Esophagus squamous epithelium (tissue), 5 donors: ENCODE measurements around the gene ALDH1L1. TPM values are rescaled to one million over a fixed set of nuclear protein-coding genes. Genes with fewer than 3 reads are reported as not detected.
A peak's percentile ranks its signal among the peaks of the same experiment; 100 is the strongest.

Source experiments
- DNase-seq: peaks from one replicate; lab custom pipeline; 2025; lab: John Stamatoyannopoulos, UW
- H3K27ac ChIP-seq, 4 donors: fragments of 200-600 bp; sonication (generic); one replicate each; pipeline ENCODE4 v1.5.1; 2016 to 2019; ENCODE audit warnings: mild to moderate bottlenecking in 1 of 4
- H3K27me3 ChIP-seq, 4 donors: fragments of 200-600 bp; sonication (generic); 1 replicate in 3 of 4; 2 replicates in 1 of 4; pipeline versions ENCODE4 v1.5.1 to v1.6.0; 2017 to 2021; ENCODE audit warnings: antibody characterized with exemption in 1 of 4
- H3K36me3 ChIP-seq, 3 donors: fragments of 200-600 bp; sonication (generic); one replicate each; pipeline ENCODE4 v1.5.1; 2016 to 2019
- H3K4me1 ChIP-seq, 3 donors: fragments of 200-600 bp; sonication (generic); one replicate each; pipeline ENCODE4 v1.5.1; 2017 to 2019
- H3K4me3 ChIP-seq, 4 donors: fragments of 200-600 bp; sonication (generic); 1 replicate in 3 of 4; 2 replicates in 1 of 4; pipeline ENCODE4 v1.5.1; 2016 to 2019; ENCODE audit warnings: mild to moderate bottlenecking in 2 of 4, moderate library complexity in 1 of 4
- H3K9me3 ChIP-seq, 3 donors: fragments of 200-600 bp; sonication (generic); one replicate each; pipeline ENCODE4 v1.5.1; 2016 to 2019
- CTCF ChIP-seq, 6 experiments: fragments of 450-650 bp in 4 of 6; fragments of 200-600 bp in 2 of 6; sonication (generic) in 2 of 6; IDR thresholded peaks; one replicate each; pipeline ENCODE4 v1.5.1; 2016 to 2019; ENCODE audit warnings: antibody characterized with exemption in 6 of 6, mild to moderate bottlenecking in 4 of 6, moderate library complexity in 4 of 6
- POLR2A ChIP-seq, 4 donors: fragments of 450-650 bp; IDR thresholded peaks; one replicate each; pipeline ENCODE4 v1.6.1; 2017; ENCODE audit warnings: antibody characterized with exemption in 4 of 4, mild to moderate bottlenecking in 4 of 4, moderate library complexity in 3 of 4
- WGBS, 2 donors: methylation state at CpG; one replicate each; pipeline ENCODE4 v1.1.5; 2018; 5-methylcytosine and 5-hydroxymethylcytosine counted together
- intact Hi-C: fragments of 100-400 bp; cut with DNase I; formaldehyde crosslinking; loops from one replicate; pipeline ENCODE4 v1.15.0; 2022
- total RNA-seq, 4 donors: library from RNA; depleted of rRNA; stranded (reverse); fragments of >200 nt; gene quantifications; one replicate each; pipeline ENCODE4 v1.1.0, GENCODE V29; 2016
- donor health status: DM: yes; HTN: yes; CAD: no.

The ALDH1L1 gene
- total RNA-seq, 4 donors from 2014 or later = 1.6 to 19.3 (median 4.4) TPM

GRCh38 chr3:126085276-126085675 lies 95.1 kb downstream of the ALDH1L1 start:
- 94 to 99% methylated on average over 7 of the region's 7 CpGs for WGBS, 2 donors

GRCh38 chr3:126084768-126085180 lies 95.6 kb downstream of the ALDH1L1 start:
- Histone ChIP-seq H3K36me3 (no peaks in the 10 kb centered on the region), H3K4me1 (peaks cover 5 to 34% (median 14%) of the 10 kb centered on the region in 3 donors), H3K4me3 (peak overlapping the region; percentile 75 to 84 (median 80)), H3K27me3 (no peaks in the 10 kb centered on the region), H3K27ac (peak overlapping the region in 3 of 4 donors; percentile 94 to 98 (median 98)), H3K9me3 (no peaks in the 10 kb centered on the region)
- 55 to 65% methylated on average over 5 of the region's 5 CpGs for WGBS, 2 donors
- TF ChIP-seq POLR2A (IDR thresholded peaks at IDR 0.05) (no peak), CTCF (IDR thresholded peaks at IDR 0.05) (no peak)
- intact Hi-C loops = no loop called here
- no peak for DNase-seq

More at GRCh38 chr3:126085276-126085675, 95.1 kb downstream of the ALDH1L1 start:
- peaks cover 5 to 34% (median 14%) of the 10 kb centered on the region in 3 donors for H3K4me1 ChIP-seq
- intact Hi-C loops = no loop called here
- H3K36me3 ChIP-seq = no peaks in the 10 kb centered on the region
- H3K9me3 ChIP-seq = no peaks in the 10 kb centered on the region
- no peak for DNase-seq
- peak overlapping the region in 2 of 4 donors; percentile 98 for H3K27ac ChIP-seq
- TF ChIP-seq CTCF (IDR thresholded peaks at IDR 0.05) = no peak
- no peak for TF ChIP-seq POLR2A (IDR thresholded peaks at IDR 0.05)
- H3K4me3 ChIP-seq = no peak overlapping the region
- H3K27me3 ChIP-seq = no peaks in the 10 kb centered on the region

GRCh38 chr3:126083913-126084767 lies 96.2 kb downstream of the ALDH1L1 start, which contains the start of gene SLC41A3:
Gene SLC41A3, minus strand, starts transcription at chr3:126084124. Its CDS starts 15,905 bp downstream, at chr3:126068219.
- DNase-seq = peak; percentile 41
- Histone ChIP-seq H3K4me1 (peaks cover 5 to 34% (median 14%) of the 10 kb centered on the region in 3 donors), H3K36me3 (no peaks in the 10 kb centered on the region), H3K9me3 (no peaks in the 10 kb centered on the region), H3K27ac (peak within 1 kb of the TSS; percentile 93 to 98 (median 96)), H3K27me3 (no peaks in the 10 kb centered on the region), H3K4me3 (peak within 1 kb of the TSS; percentile 75 to 84 (median 80))
- 0 to 1% methylated on average over 7 to 13 of the region's 72 CpGs for WGBS, 2 donors
- intact Hi-C loops = no loop called here
- TF ChIP-seq CTCF (IDR thresholded peaks at IDR 0.05) = peak in 5 of 6 experiments; percentile 23 to 47 (median 37)
- TF ChIP-seq POLR2A (IDR thresholded peaks at IDR 0.05) = peak in 2 of 4 donors; percentile 58 to 72

- H3K4me1 ChIP-seq = peaks cover 5 to 34% (median 14%) of the 10 kb centered on the region in 3 donors
- 0 to 7% methylated on average over 1 to 3 of the region's 30 CpGs for WGBS, 2 donors
- intact Hi-C loops = no loop called here
- no peaks in the 10 kb centered on the region for H3K36me3 ChIP-seq
- H3K9me3 ChIP-seq = no peaks in the 10 kb centered on the region
- TF ChIP-seq POLR2A (IDR thresholded peaks at IDR 0.05) (no peak), CTCF (IDR thresholded peaks at IDR 0.05) (no peak)
- H3K27me3 ChIP-seq = no peaks in the 10 kb centered on the region
- no peak for DNase-seq
- peak overlapping the region; percentile 75 to 84 (median 80) for H3K4me3 ChIP-seq
- peak overlapping the region; percentile 93 to 98 (median 96) for H3K27ac ChIP-seq
These were observed 96.9 kb downstream of the ALDH1L1 start for GRCh38 chr3:126083511-126083912.

GRCh38 chr3:126083138-126083445 lies 97.3 kb downstream of the ALDH1L1 start:
- Histone ChIP-seq H3K27ac (peak overlapping the region in 3 of 4 donors; percentile 94 to 98 (median 98)), H3K4me3 (peak overlapping the region; percentile 75 to 84 (median 80)), H3K36me3 (no peaks in the 10 kb centered on the region), H3K9me3 (no peaks in the 10 kb centered on the region), H3K4me1 (peaks cover 5 to 34% (median 14%) of the 10 kb centered on the region in 3 donors), H3K27me3 (no peaks in the 10 kb centered on the region)
- intact Hi-C loops = no loop called here
- TF ChIP-seq POLR2A (IDR thresholded peaks at IDR 0.05) (no peak), CTCF (IDR thresholded peaks at IDR 0.05) (no peak)
- 24 to 34% methylated on average over 3 of the region's 3 CpGs for WGBS, 2 donors
- no peak for DNase-seq
